Measurements from ENCODE around the gene KRTAP5-7.
"Not testable (repeated sequence)": the region's sequence is repeated elsewhere in the genome, so short reads cannot be mapped to it uniquely, and the experiment has no call there.

Gene KRTAP5-7

GRCh38 chr11:71496421-71496820, 30.6 kb upstream of the KRTAP5-7 start:
- no peak for DNase-seq

- DNase-seq = no peak
These were observed 29.0 kb upstream of the KRTAP5-7 start for GRCh38 chr11:71498091-71498490.

- no peak for DNase-seq
These were observed 27.9 kb upstream of the KRTAP5-7 start for GRCh38 chr11:71499125-71499524.

GRCh38 chr11:71499546-71499945, 27.5 kb upstream of the KRTAP5-7 start:
- DNase-seq = no peak

GRCh38 chr11:71500601-71501021, 26.5 kb upstream of the KRTAP5-7 start:
- DNase-seq = no peak

GRCh38 chr11:71501071-71501985, 25.7 kb upstream of the KRTAP5-7 start:
- DNase-seq = no peak

- no peak for DNase-seq
These were observed 25.0 kb upstream of the KRTAP5-7 start for GRCh38 chr11:71502026-71502425.

GRCh38 chr11:71502871-71503435, 24.1 kb upstream of the KRTAP5-7 start:
- DNase-seq = no peak

- DNase-seq = no peak
These were observed 22.5 kb upstream of the KRTAP5-7 start for GRCh38 chr11:71504531-71504930.

- DNase-seq = no peak
These were observed 22.1 kb upstream of the KRTAP5-7 start for GRCh38 chr11:71505001-71505400.

GRCh38 chr11:71505781-71506180, 21.3 kb upstream of the KRTAP5-7 start:
- DNase-seq = no peak

- DNase-seq = no peak
These were observed 20.0 kb upstream of the KRTAP5-7 start for GRCh38 chr11:71507102-71507501.

GRCh38 chr11:71518506-71519471, 8.3 kb upstream of the KRTAP5-7 start:
- no peak for DNase-seq

- DNase-seq = no peak
These were observed 7.5 kb upstream of the KRTAP5-7 start for GRCh38 chr11:71519546-71519945.

- DNase-seq = no peak
These were observed 1.7 kb upstream of the KRTAP5-7 start for GRCh38 chr11:71525188-71525937.

- no peak for DNase-seq
These were observed 1.1 kb upstream of the KRTAP5-7 start for GRCh38 chr11:71525938-71526495.

- DNase-seq = no peak
These were observed 626 bp downstream of the KRTAP5-7 start for GRCh38 chr11:71527576-71528210.

- DNase-seq = no peak
These were observed 3.5 kb downstream of the KRTAP5-7 start for GRCh38 chr11:71530602-71531001.

- DNase-seq = no peak
These were observed 5.1 kb downstream of the KRTAP5-7 start for GRCh38 chr11:71532036-71532610.

GRCh38 chr11:71534711-71535608, 7.9 kb downstream of the KRTAP5-7 start:
- DNase-seq = not testable (repeated sequence)
